Measurements from ENCODE around the gene SLC28A3.
"Not testable (repeated sequence)": the region's sequence is repeated elsewhere in the genome, so short reads cannot be mapped to it uniquely, and the experiment has no call there.

Gene SLC28A3

GRCh38 chr9:84368601-84369000 is 28.0 kb upstream of the SLC28A3 start:
- Histone ChIP-seq H3K4me3 (no peak overlapping the region), H3K27me3 (ENCODE audit: low read depth) (peaks cover 6% of the 10 kb centered on the region; the same call in 1 of the 2 replicates), H3K9me3 (no peaks in the 10 kb centered on the region; the same call in 1 of the 2 replicates), H3K36me3 (replicated peaks) (no peaks in the 10 kb centered on the region), H3K4me1 (peaks cover 18% of the 10 kb centered on the region)
- no peak for DNase-seq (ENCODE audit: low spot score in 2 of 2)
- in situ Hi-C loops (cut with MboI; ENCODE audit: low sequenced_read_pairs) = no loop called here

GRCh38 chr9:84367726-84368125 is 27.2 kb upstream of the SLC28A3 start:
- H3K9me3 ChIP-seq; in situ Hi-C loops (cut with MboI; ENCODE audit: low sequenced_read_pairs); H3K4me3 ChIP-seq; H3K36me3 ChIP-seq (replicated peaks); DNase-seq (ENCODE audit: low spot score in 2 of 2); H3K27me3 ChIP-seq (ENCODE audit: low read depth): not testable (repeated sequence)
- H3K4me1 ChIP-seq = peaks cover 18% of the 10 kb centered on the region

- in situ Hi-C loops (cut with MboI; ENCODE audit: low sequenced_read_pairs) = no loop called here
- H3K36me3 ChIP-seq (replicated peaks) = no peaks in the 10 kb centered on the region
- H3K4me3 ChIP-seq = no peak overlapping the region
- H3K4me1 ChIP-seq = peaks cover 18% of the 10 kb centered on the region
- peaks cover 10% of the 10 kb centered on the region for H3K27me3 ChIP-seq (ENCODE audit: low read depth)
- no peaks in the 10 kb centered on the region; the same call in 1 of the 2 replicates for H3K9me3 ChIP-seq
- DNase-seq (ENCODE audit: low spot score in 2 of 2) = no peak
Measured at GRCh38 chr9:84366683-84367082, 26.1 kb upstream of the SLC28A3 start.

GRCh38 chr9:84364894-84365490 is 24.4 kb upstream of the SLC28A3 start:
- H3K27me3 ChIP-seq (ENCODE audit: low read depth); H3K9me3 ChIP-seq; in situ Hi-C loops (cut with MboI; ENCODE audit: low sequenced_read_pairs); H3K36me3 ChIP-seq (replicated peaks); H3K4me3 ChIP-seq: not testable (repeated sequence)
- peaks cover 14% of the 10 kb centered on the region for H3K4me1 ChIP-seq
- DNase-seq (ENCODE audit: low spot score in 2 of 2) = peak in 1 of 2 experiments; percentile 96

GRCh38 chr9:84361645-84362044 is 21.1 kb upstream of the SLC28A3 start:
- DNase-seq (ENCODE audit: low spot score in 2 of 2) = no peak
- H3K27me3 ChIP-seq (ENCODE audit: low read depth) = peaks cover 4% of the 10 kb centered on the region
- no peaks in the 10 kb centered on the region for H3K36me3 ChIP-seq (replicated peaks)
- H3K4me3 ChIP-seq = no peak overlapping the region
- in situ Hi-C loops (cut with MboI; ENCODE audit: low sequenced_read_pairs) = no loop called here
- H3K9me3 ChIP-seq = no peaks in the 10 kb centered on the region; the same call in 1 of the 2 replicates
- H3K4me1 ChIP-seq = peaks cover 14% of the 10 kb centered on the region

GRCh38 chr9:84357275-84357674 is 16.7 kb upstream of the SLC28A3 start:
- no peak for DNase-seq (ENCODE audit: low spot score in 2 of 2)
- in situ Hi-C loops (cut with MboI; ENCODE audit: low sequenced_read_pairs) = no loop called here

GRCh38 chr9:84354035-84354434 is 13.5 kb upstream of the SLC28A3 start:
- in situ Hi-C loops (cut with MboI; ENCODE audit: low sequenced_read_pairs) = no loop called here
- no peak for DNase-seq (ENCODE audit: low spot score in 2 of 2)
- no peaks in the 10 kb centered on the region for H3K9me3 ChIP-seq
- no peaks in the 10 kb centered on the region for H3K36me3 ChIP-seq (replicated peaks)
- H3K27me3 ChIP-seq (ENCODE audit: low read depth) = no peaks in the 10 kb centered on the region
- no peaks in the 10 kb centered on the region for H3K4me1 ChIP-seq
- H3K4me3 ChIP-seq = no peak overlapping the region

More at GRCh38 chr9:84357275-84357674, 16.7 kb upstream of the SLC28A3 start:
- H3K9me3 ChIP-seq = no peaks in the 10 kb centered on the region
- H3K27me3 ChIP-seq (ENCODE audit: low read depth) = no peaks in the 10 kb centered on the region; the same call in 1 of the 2 replicates
- no peaks in the 10 kb centered on the region for H3K36me3 ChIP-seq (replicated peaks)
- H3K4me3 ChIP-seq = no peak overlapping the region
- no peaks in the 10 kb centered on the region for H3K4me1 ChIP-seq

GRCh38 chr9:84349671-84350070 is 9.1 kb upstream of the SLC28A3 start:
- no peak overlapping the region for H3K4me3 ChIP-seq
- DNase-seq (ENCODE audit: low spot score in 2 of 2) = no peak
- H3K27me3 ChIP-seq (ENCODE audit: low read depth) = no peaks in the 10 kb centered on the region
- no peaks in the 10 kb centered on the region for H3K36me3 ChIP-seq (replicated peaks)
- in situ Hi-C loops (cut with MboI; ENCODE audit: low sequenced_read_pairs) = no loop called here
- peaks cover 12% of the 10 kb centered on the region for H3K4me1 ChIP-seq
- H3K9me3 ChIP-seq = no peaks in the 10 kb centered on the region

- peak in 1 of 2 experiments; percentile 23 for DNase-seq (ENCODE audit: low spot score in 2 of 2)
- Histone ChIP-seq H3K36me3 (replicated peaks) (no peaks in the 10 kb centered on the region), H3K27me3 (ENCODE audit: low read depth) (no peaks in the 10 kb centered on the region), H3K4me1 (peaks cover 17% of the 10 kb centered on the region), H3K9me3 (no peaks in the 10 kb centered on the region), H3K4me3 (no peak overlapping the region)
- in situ Hi-C loops (cut with MboI; ENCODE audit: low sequenced_read_pairs) = no loop called here
Measured at GRCh38 chr9:84343111-84343521, 2.6 kb upstream of the SLC28A3 start.

- H3K36me3 ChIP-seq (replicated peaks) = no peaks in the 10 kb centered on the region
- no peaks in the 10 kb centered on the region for H3K9me3 ChIP-seq
- no peaks in the 10 kb centered on the region for H3K27me3 ChIP-seq (ENCODE audit: low read depth)
- no peak for DNase-seq (ENCODE audit: low spot score in 2 of 2)
- in situ Hi-C loops (cut with MboI; ENCODE audit: low sequenced_read_pairs) = no loop called here
- peaks cover 5% of the 10 kb centered on the region for H3K4me1 ChIP-seq
- no peak overlapping the region for H3K4me3 ChIP-seq
Measured at GRCh38 chr9:84339962-84340361, 596 bp downstream of the SLC28A3 start.

- H3K27me3 ChIP-seq (ENCODE audit: low read depth) = no peaks in the 10 kb centered on the region
- no peak for DNase-seq (ENCODE audit: low spot score in 2 of 2)
- H3K4me1 ChIP-seq = peaks cover 5% of the 10 kb centered on the region
- in situ Hi-C loops (cut with MboI; ENCODE audit: low sequenced_read_pairs) = no loop called here
- H3K36me3 ChIP-seq (replicated peaks) = no peaks in the 10 kb centered on the region
- no peak overlapping the region for H3K4me3 ChIP-seq
- no peaks in the 10 kb centered on the region for H3K9me3 ChIP-seq
Measured at GRCh38 chr9:84339503-84339902, 1.1 kb downstream of the SLC28A3 start.

- Histone ChIP-seq H3K4me3 (no peak overlapping the region), H3K4me1 (peaks cover 5% of the 10 kb centered on the region), H3K27me3 (ENCODE audit: low read depth) (no peaks in the 10 kb centered on the region), H3K36me3 (replicated peaks) (no peaks in the 10 kb centered on the region), H3K9me3 (no peaks in the 10 kb centered on the region)
- in situ Hi-C loops (cut with MboI; ENCODE audit: low sequenced_read_pairs) = no loop called here
- DNase-seq (ENCODE audit: low spot score in 2 of 2) = no peak
Measured at GRCh38 chr9:84338792-84339191, 1.8 kb downstream of the SLC28A3 start.

- in situ Hi-C loops (cut with MboI; ENCODE audit: low sequenced_read_pairs) = no loop called here
- no peaks in the 10 kb centered on the region for H3K36me3 ChIP-seq (replicated peaks)
- no peak for DNase-seq (ENCODE audit: low spot score in 2 of 2)
- H3K4me3 ChIP-seq = no peak overlapping the region
- H3K27me3 ChIP-seq (ENCODE audit: low read depth) = no peaks in the 10 kb centered on the region
- no peaks in the 10 kb centered on the region for H3K9me3 ChIP-seq
- H3K4me1 ChIP-seq = peaks cover 5% of the 10 kb centered on the region
Measured at GRCh38 chr9:84337252-84337651, 3.3 kb downstream of the SLC28A3 start.

- peaks cover 4% of the 10 kb centered on the region; the same call in 1 of the 2 replicates for H3K27me3 ChIP-seq (ENCODE audit: low read depth)
- no peak for DNase-seq (ENCODE audit: low spot score in 2 of 2)
- in situ Hi-C loops (cut with MboI; ENCODE audit: low sequenced_read_pairs) = no loop called here
Measured at GRCh38 chr9:84331119-84331809, 9.3 kb downstream of the SLC28A3 start.

More at GRCh38 chr9:84331119-84331809, 9.3 kb downstream of the SLC28A3 start:
- Histone ChIP-seq H3K4me1 (no peaks in the 10 kb centered on the region; the same call in 1 of the 2 replicates), H3K4me3 (no peak overlapping the region), H3K9me3 (no peaks in the 10 kb centered on the region), H3K36me3 (replicated peaks) (no peaks in the 10 kb centered on the region)

Measured in HAP-1 (cell line).